ENCODE results near the gene FAM53A.

- TF ChIP-seq, protein P1, sequence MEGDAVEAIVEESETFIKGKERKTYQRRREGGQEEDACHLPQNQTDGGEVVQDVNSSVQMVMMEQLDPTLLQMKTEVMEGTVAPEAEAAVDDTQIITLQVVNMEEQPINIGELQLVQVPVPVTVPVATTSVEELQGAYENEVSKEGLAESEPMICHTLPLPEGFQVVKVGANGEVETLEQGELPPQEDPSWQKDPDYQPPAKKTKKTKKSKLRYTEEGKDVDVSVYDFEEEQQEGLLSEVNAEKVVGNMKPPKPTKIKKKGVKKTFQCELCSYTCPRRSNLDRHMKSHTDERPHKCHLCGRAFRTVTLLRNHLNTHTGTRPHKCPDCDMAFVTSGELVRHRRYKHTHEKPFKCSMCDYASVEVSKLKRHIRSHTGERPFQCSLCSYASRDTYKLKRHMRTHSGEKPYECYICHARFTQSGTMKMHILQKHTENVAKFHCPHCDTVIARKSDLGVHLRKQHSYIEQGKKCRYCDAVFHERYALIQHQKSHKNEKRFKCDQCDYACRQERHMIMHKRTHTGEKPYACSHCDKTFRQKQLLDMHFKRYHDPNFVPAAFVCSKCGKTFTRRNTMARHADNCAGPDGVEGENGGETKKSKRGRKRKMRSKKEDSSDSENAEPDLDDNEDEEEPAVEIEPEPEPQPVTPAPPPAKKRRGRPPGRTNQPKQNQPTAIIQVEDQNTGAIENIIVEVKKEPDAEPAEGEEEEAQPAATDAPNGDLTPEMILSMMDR (conservative IDR thresholded peaks at IDR 0.05 in 1 of 2, IDR thresholded peaks at IDR 0.05 in 1 of 2; ENCODE audit: low read depth in 1 of 2, low read length in 2 of 2) = no peak
- no peak for TF ChIP-seq EZH2 (IDR thresholded peaks at IDR 0.05; ENCODE audit: low read length, missing control alignments)
Observed at GRCh38 chr4:1631136-1631535, 53.0 kb downstream of the FAM53A start.

Measured in fibroblast of lung (primary cell).